Measurements from ENCODE around the gene CHD9NB.
"Not testable (repeated sequence)": the region's sequence is repeated elsewhere in the genome, so short reads cannot be mapped to it uniquely, and the experiment has no call there.

Gene CHD9NB

GRCh38 chr16:53084141-53084541, 31.4 kb upstream of the CHD9NB start:
- DNase-seq (ENCODE audit: low read depth, low spot score), result no peak

GRCh38 chr16:53083119-53083518, 30.4 kb upstream of the CHD9NB start:
- no peak for DNase-seq (ENCODE audit: low read depth, low spot score)

GRCh38 chr16:53082509-53082908, 29.8 kb upstream of the CHD9NB start:
- DNase-seq (ENCODE audit: low read depth, low spot score), result no peak

GRCh38 chr16:53081686-53082407, 29.1 kb upstream of the CHD9NB start:
- no peak for DNase-seq (ENCODE audit: low read depth, low spot score)

GRCh38 chr16:53081032-53081424, 28.3 kb upstream of the CHD9NB start:
- no peak for DNase-seq (ENCODE audit: low read depth, low spot score)

- DNase-seq (ENCODE audit: low read depth, low spot score), result peak; percentile 83
These were observed 27.8 kb upstream of the CHD9NB start for GRCh38 chr16:53080345-53081031.

GRCh38 chr16:53078765-53079485, 26.2 kb upstream of the CHD9NB start:
- DNase-seq (ENCODE audit: low read depth, low spot score), result no peak

GRCh38 chr16:53078247-53078646, 25.6 kb upstream of the CHD9NB start:
- no peak for DNase-seq (ENCODE audit: low read depth, low spot score)

- DNase-seq (ENCODE audit: low read depth, low spot score), result not testable (repeated sequence)
These were observed 22.8 kb upstream of the CHD9NB start for GRCh38 chr16:53075461-53075860.

GRCh38 chr16:53074296-53074695, 21.6 kb upstream of the CHD9NB start:
- not testable (repeated sequence) for DNase-seq (ENCODE audit: low read depth, low spot score)

GRCh38 chr16:53073022-53073421, 20.3 kb upstream of the CHD9NB start:
- no peak for DNase-seq (ENCODE audit: low read depth, low spot score)

- DNase-seq (ENCODE audit: low read depth, low spot score), result no peak
These were observed 19.1 kb upstream of the CHD9NB start for GRCh38 chr16:53071748-53072301.

GRCh38 chr16:53069772-53070171, 17.1 kb upstream of the CHD9NB start:
- DNase-seq (ENCODE audit: low read depth, low spot score), result no peak

GRCh38 chr16:53068423-53068833, 15.7 kb upstream of the CHD9NB start:
- DNase-seq (ENCODE audit: low read depth, low spot score), result no peak

- DNase-seq (ENCODE audit: low read depth, low spot score), result no peak
These were observed 15.0 kb upstream of the CHD9NB start for GRCh38 chr16:53067675-53068074.

GRCh38 chr16:53065461-53066061, 12.9 kb upstream of the CHD9NB start:
- no peak for DNase-seq (ENCODE audit: low read depth, low spot score)

- DNase-seq (ENCODE audit: low read depth, low spot score), result no peak
These were observed 11.4 kb upstream of the CHD9NB start for GRCh38 chr16:53064081-53064578.

GRCh38 chr16:53061701-53062159, 9.0 kb upstream of the CHD9NB start:
- DNase-seq (ENCODE audit: low read depth, low spot score), result no peak

- no peak for DNase-seq (ENCODE audit: low read depth, low spot score)
These were observed 8.6 kb upstream of the CHD9NB start for GRCh38 chr16:53061256-53061655.

GRCh38 chr16:53059672-53060071, 7.0 kb upstream of the CHD9NB start:
- DNase-seq (ENCODE audit: low read depth, low spot score), result no peak

GRCh38 chr16:53058882-53059281, 6.2 kb upstream of the CHD9NB start:
- DNase-seq (ENCODE audit: low read depth, low spot score), result no peak

GRCh38 chr16:53058441-53058840, 5.7 kb upstream of the CHD9NB start:
- no peak for DNase-seq (ENCODE audit: low read depth, low spot score)
